Psoas muscle (tissue), 8 donors: ENCODE measurements around the gene ASMTL. TPM values are rescaled to one million over a fixed set of nuclear protein-coding genes. Genes with fewer than 3 reads are reported as not detected.

Source experiments
- ATAC-seq, 4 donors: fragments of 200-7000 bp; cut with Tn5 transposase; one replicate each; pipeline ENCODE4 v1.9.1; 2020; ENCODE audit warnings: moderate library complexity in 3 of 4, mild to moderate bottlenecking in 2 of 4
- DNase-seq, 2 donors: peaks; one replicate each; pipeline ENCODE4 v3.0.0-alpha.2; 2020
- H3K27ac ChIP-seq: fragments of 200-600 bp; one replicate; pipeline ENCODE4 v1.8.0; 2022
- H3K27me3 ChIP-seq, 3 donors: fragments of 200-600 bp in 1 of 3; one replicate each; pipeline versions ENCODE4 v1.6.1 to v1.8.0; 2013 to 2022; ENCODE audit warnings: low read length in 2 of 3, mild to moderate bottlenecking in 2 of 3, moderate library complexity in 1 of 3; ENCODE audit not compliant: insufficient read depth in 3 of 3
- H3K36me3 ChIP-seq, 2 donors: fragments of 200-600 bp in 1 of 2; one replicate each; pipeline versions ENCODE4 v1.6.1 to v1.8.0; 2013 to 2022; ENCODE audit warnings: low read depth in 1 of 2, mild to moderate bottlenecking in 1 of 2, moderate library complexity in 1 of 2; ENCODE audit not compliant: insufficient read depth in 1 of 2
- H3K4me1 ChIP-seq: fragments of 200-600 bp; one replicate; pipeline ENCODE4 v1.8.0; 2022
- H3K4me3 ChIP-seq: fragments of 200-600 bp; one replicate; pipeline ENCODE4 v1.8.0; 2022; ENCODE audit warnings: mild to moderate bottlenecking
- H3K9me3 ChIP-seq: fragments of 200-600 bp; one replicate; pipeline ENCODE4 v1.8.0; 2022
- CTCF ChIP-seq: fragments of 200-600 bp; IDR thresholded peaks from one replicate; pipeline ENCODE4 v1.8.0; 2022; ENCODE audit warnings: antibody characterized with exemption
- WGBS, 3 donors: extraction: QIAGEN DNeasy Blood & Tissue Kit; methylation state at CpG; one replicate each; pipeline versions ENCODE4 v1.1.6 to v1.1.7; 2013; 5-methylcytosine and 5-hydroxymethylcytosine counted together
- intact Hi-C, 2 donors: fragments of 100-400 bp; cut with DNase I; formaldehyde crosslinking; loops; one replicate each; pipeline versions ENCODE4 v1.11.0 to v1.14.2; 2022
- polyA plus RNA-seq, 3 donors: library from polyadenylated mRNA; stranded (reverse); fragments of 200-250 nt; gene quantifications; one replicate each; pipeline ENCODE4 v1.2.3, GENCODE V29; 2013
- total RNA-seq, 4 donors: library from RNA; stranded (reverse); fragmentation: NEBNext Ultra II Directional in 2 of 4; extraction: Animal tissue kit (Norgen Biotek cat#: 25700) in 2 of 4; gene quantifications; one replicate each; pipeline versions ENCODE4 v1.2.1 to v1.2.4, GENCODE V29; 2021 to 2023
- donor health status: healthy with polysubstance abuse.
- donor health status: DM: no; HTN: no; CAD: no; lungs with moderate emphysema.
- donor health status: Bipolar disorder and iron deficiency.
- donor health status: healthy.
- donor health status: DM: yes; HTN: yes; CAD: no.
- donor health status: DM: no; HTN: no; CAD: no.
- donor health status: DM: no; HTN: no; CAD: no.
- donor health status: DM: yes; HTN: yes; CAD: no.

ASMTL gene
- total and polyA plus RNA-seq, 7 donors = 6.6 to 18.2 (median 9.8) TPM

- no peak for DNase-seq
- TF ChIP-seq CTCF = no peak
- 96 to 98% (median 98%) methylated on average over 6 of the region's 6 CpGs for WGBS, 3 donors
Measured at GRCh38 chrX:1440506-1440905, 12.2 kb downstream of the ASMTL start.

GRCh38 chrX:1435241-1435895 lies 17.3 kb downstream of the ASMTL start:
- Histone ChIP-seq H3K27me3 (no peaks in the 10 kb centered on the region), H3K4me1 (no peaks in the 10 kb centered on the region), H3K4me3 (no peak overlapping the region), H3K36me3 (peaks cover 0 to 43% of the 10 kb centered on the region in 2 donors), H3K9me3 (no peaks in the 10 kb centered on the region), H3K27ac (no peak overlapping the region)
- ATAC-seq (no peak), DNase-seq (no peak)
- no peak for TF ChIP-seq CTCF
- 93 to 96% (median 96%) methylated on average over 20 of the region's 20 CpGs for whole genome bisulfite sequencing, 3 donors
- intact Hi-C loops = no loop called here

More at GRCh38 chrX:1440506-1440905, 12.2 kb downstream of the ASMTL start:
- intact Hi-C loops = loop anchor here in 1 of 2 donors (10.0 kb wide), 1 partner anchor 46 kb away; the partner anchor contains the start of gene SLC25A6
- Histone ChIP-seq H3K27me3 (no peaks in the 10 kb centered on the region), H3K9me3 (no peaks in the 10 kb centered on the region), H3K4me1 (no peaks in the 10 kb centered on the region), H3K27ac (no peak overlapping the region), H3K36me3 (peaks cover 0 to 38% of the 10 kb centered on the region in 2 donors), H3K4me3 (no peak overlapping the region)
- ATAC-seq = no peak

- ATAC-seq = no peak
- Histone ChIP-seq H3K27ac (no peak overlapping the region), H3K36me3 (peaks cover 0 to 38% of the 10 kb centered on the region in 2 donors), H3K4me3 (no peak overlapping the region), H3K4me1 (no peaks in the 10 kb centered on the region), H3K9me3 (no peaks in the 10 kb centered on the region), H3K27me3 (no peaks in the 10 kb centered on the region)
- no peak for DNase-seq
- intact Hi-C loops = no loop called here
- no peak for TF ChIP-seq CTCF
- 96 to 98% (median 97%) methylated on average over 22 of the region's 22 CpGs for WGBS, 3 donors
Measured at GRCh38 chrX:1434871-1435240, 17.9 kb downstream of the ASMTL start.

GRCh38 chrX:1433646-1434357 lies 18.9 kb downstream of the ASMTL start:
- no peaks in the 10 kb centered on the region for H3K27me3 ChIP-seq
- no peaks in the 10 kb centered on the region for H3K4me1 ChIP-seq
- intact Hi-C loops = no loop called here
- peaks cover 0 to 32% of the 10 kb centered on the region in 2 donors for H3K36me3 ChIP-seq
- ATAC-seq (no peak), DNase-seq (no peak)
- no peak for TF ChIP-seq CTCF
- no peaks in the 10 kb centered on the region for H3K9me3 ChIP-seq
- H3K4me3 ChIP-seq = no peak overlapping the region
- no peak overlapping the region for H3K27ac ChIP-seq
- 94 to 97% (median 96%) methylated on average over 18 to 19 of the region's 19 CpGs for WGBS, 3 donors
